HT-29 (cell line): ENCODE results near the gene MS4A4E. TPM values are rescaled to one million over a fixed set of nuclear protein-coding genes. Genes with fewer than 3 reads are reported as not detected.
"Not testable (repeated sequence)": the region's sequence is repeated elsewhere in the genome, so short reads cannot be mapped to it uniquely, and the experiment has no call there.

Experiments used
- DNase-seq: peaks from one replicate; pipeline ENCODE4 v3.0.0-alpha.2; 2015; ENCODE audit warnings: low spot score
- total RNA-seq: library from RNA; depleted of rRNA; stranded (reverse); fragments of >200 nt; shearing (Covaris generic); gene quantifications from 2 replicates; pipeline ENCODE4 v1.2.3, GENCODE V29; 2014

Gene MS4A4E
- total RNA-seq, 1 experiment from 2014 or later: 0.43 TPM

GRCh38 chr11:60221692-60222091 is 21.2 kb downstream of the MS4A4E start:
- no peak for DNase-seq

- no peak for DNase-seq
Observed at GRCh38 chr11:60221181-60221580, 21.8 kb downstream of the MS4A4E start.

GRCh38 chr11:60214386-60214785 is 28.6 kb downstream of the MS4A4E start:
- DNase-seq: no peak

- DNase-seq: no peak
Observed at GRCh38 chr11:60211206-60211605, 31.7 kb downstream of the MS4A4E start.

GRCh38 chr11:60209977-60210376 is 33.0 kb downstream of the MS4A4E start:
- no peak for DNase-seq

GRCh38 chr11:60208951-60209350 is 34.0 kb downstream of the MS4A4E start:
- DNase-seq: no peak

- no peak for DNase-seq
Observed at GRCh38 chr11:60208146-60208895, 34.6 kb downstream of the MS4A4E start.

GRCh38 chr11:60206616-60207015 is 36.3 kb downstream of the MS4A4E start:
- DNase-seq: no peak

- DNase-seq: no peak
Observed at GRCh38 chr11:60204922-60205321, 38.0 kb downstream of the MS4A4E start.

GRCh38 chr11:60201334-60201733 is 41.6 kb downstream of the MS4A4E start:
- not testable (repeated sequence) for DNase-seq

- DNase-seq: no peak
Observed at GRCh38 chr11:60197442-60197841, 45.5 kb downstream of the MS4A4E start.

GRCh38 chr11:60195923-60196368 is 47.0 kb downstream of the MS4A4E start:
- DNase-seq: no peak

GRCh38 chr11:60194511-60194910 is 48.4 kb downstream of the MS4A4E start:
- no peak for DNase-seq

- DNase-seq: peak; percentile 84
Observed at GRCh38 chr11:60193687-60194433, 49.1 kb downstream of the MS4A4E start.

- DNase-seq: not testable (repeated sequence)
Observed at GRCh38 chr11:60192564-60192963, 50.4 kb downstream of the MS4A4E start.

GRCh38 chr11:60188481-60188880 is 54.5 kb downstream of the MS4A4E start:
- not testable (repeated sequence) for DNase-seq

- not testable (repeated sequence) for DNase-seq
Observed at GRCh38 chr11:60186128-60186527, 56.8 kb downstream of the MS4A4E start.

- not testable (repeated sequence) for DNase-seq
Observed at GRCh38 chr11:60185512-60185827, 57.5 kb downstream of the MS4A4E start.

- no peak for DNase-seq
Observed at GRCh38 chr11:60184824-60185511, 58.0 kb downstream of the MS4A4E start.

GRCh38 chr11:60183591-60184205 is 59.2 kb downstream of the MS4A4E start:
- DNase-seq: no peak

GRCh38 chr11:60182541-60183330 is 60.2 kb downstream of the MS4A4E start, which contains the start of gene MS4A6A:
TSS of gene MS4A6A (minus strand) at chr11:60183083. CDS start at chr11:60181727, 1,356 bp downstream.
- no peak for DNase-seq
